MM.1S (cell line): ENCODE measurements around the gene OAF.

Source experiments
- CTCF ChIP-seq: fragments of 300-600 bp; sonication (generic); IDR thresholded peaks from 2 replicates; pipeline ENCODE4 v1.5.1; 2016; ENCODE audit warnings: antibody characterized with exemption, low read length, mixed read lengths
- EZH2 ChIP-seq: fragments of 300-600 bp; sonication (generic); optimal IDR thresholded peaks from 2 replicates; pipeline ENCODE3; 2017; ENCODE audit warnings: low read depth, mild to moderate bottlenecking, antibody characterized with exemption, low read length, mixed read lengths
- EZH2phosphoT487 ChIP-seq: fragments of 300-600 bp; sonication (generic); IDR thresholded peaks from 2 replicates; pipeline ENCODE4 v1.6.1; 2018; ENCODE audit warnings: antibody characterized with exemption, low read length

- TF ChIP-seq CTCF (no peak), EZH2phosphoT487 (no peak), EZH2 (no peak)
Observed at GRCh38 chr11:120243221-120243620, 32.4 kb downstream of the OAF start.
